HCEC 1CT (cell line): ENCODE results near the gene WWC1.
"Not testable (repeated sequence)": the region's sequence is repeated elsewhere in the genome, so short reads cannot be mapped to it uniquely, and the experiment has no call there.

Experiments
- DNase-seq: peaks from one replicate; pipeline ENCODE4 v3.0.0-alpha.2; 2017

WWC1 gene

DNA sequence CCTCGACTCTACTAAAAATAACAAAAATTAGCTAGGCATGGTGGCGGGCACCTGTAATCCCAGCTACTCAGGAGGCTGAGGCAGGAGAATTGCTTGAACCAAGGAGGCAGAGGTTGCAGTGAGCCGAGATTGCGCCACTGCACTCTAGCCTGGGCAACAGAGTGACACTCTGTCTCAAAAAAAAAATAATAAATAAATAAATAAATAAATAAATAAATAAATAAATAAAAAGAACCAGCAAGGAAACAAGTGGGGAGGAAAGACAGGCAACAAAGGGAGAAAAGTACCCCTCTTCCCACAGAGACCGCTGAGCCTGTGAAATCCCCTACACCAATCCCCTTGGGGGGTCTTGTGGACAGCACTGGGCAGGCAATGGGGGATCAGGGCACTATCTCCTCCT is 4.6 kb upstream of the WWC1 start:
- not testable (repeated sequence) for DNase-seq

DNA sequence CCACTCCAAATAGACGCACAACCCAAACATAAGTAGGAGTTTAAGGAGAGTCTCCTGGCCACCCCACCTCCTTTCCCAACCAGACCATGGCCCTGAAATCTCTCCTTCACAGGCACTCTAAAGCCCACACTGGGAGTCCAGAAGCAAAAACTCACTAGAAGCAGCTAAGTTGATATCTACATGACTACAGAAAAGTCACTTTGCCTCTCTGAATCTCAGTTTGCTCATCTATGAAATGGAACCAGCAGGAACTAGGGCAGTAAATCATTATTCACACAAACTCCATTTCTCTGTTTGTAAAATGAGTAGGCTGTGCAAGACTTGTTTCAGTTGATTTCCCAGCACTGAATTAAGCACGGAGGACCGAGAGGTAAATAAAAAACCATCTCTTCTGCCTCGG is 4.1 kb upstream of the WWC1 start:
- no peak for DNase-seq

DNA sequence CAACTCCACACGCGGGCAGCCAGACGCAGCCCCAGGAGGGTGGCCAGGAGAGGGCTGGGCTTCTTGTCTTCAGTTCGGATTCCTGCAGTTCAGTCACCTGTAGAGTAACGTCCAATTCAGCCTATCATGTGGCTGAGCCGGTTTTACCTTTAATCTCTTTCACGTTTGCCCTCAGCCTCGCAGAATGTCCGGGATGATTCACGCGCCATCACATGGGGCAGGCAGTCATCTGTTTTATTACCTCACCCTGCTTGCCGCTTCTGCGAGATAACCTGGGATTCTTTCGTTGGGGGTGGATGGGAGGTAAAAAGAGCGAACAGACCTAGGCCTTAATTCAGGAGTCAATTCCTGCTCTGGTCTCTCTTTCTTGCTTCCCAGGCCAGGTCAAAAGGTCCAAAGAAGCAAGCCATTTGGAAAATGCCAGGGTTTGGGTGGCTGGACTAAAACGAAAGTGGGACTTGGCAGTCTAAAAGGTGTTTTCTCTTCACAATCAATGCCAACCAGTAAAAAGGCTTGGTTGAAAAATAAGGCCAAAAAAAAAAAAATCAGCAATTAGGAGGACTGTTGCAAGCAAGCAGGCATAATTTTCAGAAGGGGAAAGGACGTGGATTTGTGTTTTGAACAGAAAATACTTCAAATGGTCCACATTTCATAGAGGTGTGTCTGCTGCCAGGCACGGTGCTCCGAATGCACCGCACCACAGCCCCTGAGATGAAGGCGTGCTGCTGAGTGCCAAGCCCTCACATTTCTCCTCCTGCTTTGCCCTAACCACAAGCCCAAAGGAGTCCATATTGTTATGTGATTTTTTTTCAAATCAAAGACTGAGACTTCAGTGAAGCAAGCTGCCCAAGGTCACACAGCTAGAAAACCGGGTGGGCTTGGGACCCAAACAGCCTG is 2.8 kb upstream of the WWC1 start:
- DNase-seq = no peak

DNA sequence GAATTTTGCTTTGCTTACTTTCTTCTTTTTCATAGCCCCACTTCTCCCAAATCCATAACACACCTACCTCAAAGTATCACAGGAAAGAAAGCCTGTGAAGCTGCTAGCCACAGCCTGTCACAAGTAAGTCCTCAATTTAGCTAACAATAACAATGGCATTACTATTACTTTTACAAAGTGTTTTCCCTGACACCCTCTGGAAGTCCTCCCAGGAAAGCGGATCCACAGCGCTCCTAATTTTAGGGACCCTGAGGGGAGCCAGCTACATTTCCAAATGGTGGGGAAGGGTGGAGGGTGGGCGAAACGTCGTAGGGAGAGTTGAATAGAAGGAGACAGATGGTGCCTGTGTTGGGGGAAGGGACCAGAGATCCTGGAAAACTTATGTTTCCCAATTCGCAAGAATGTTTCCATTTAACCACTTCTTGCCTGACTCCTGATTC is 523 bp upstream of the WWC1 start:
- DNase-seq = no peak

DNA sequence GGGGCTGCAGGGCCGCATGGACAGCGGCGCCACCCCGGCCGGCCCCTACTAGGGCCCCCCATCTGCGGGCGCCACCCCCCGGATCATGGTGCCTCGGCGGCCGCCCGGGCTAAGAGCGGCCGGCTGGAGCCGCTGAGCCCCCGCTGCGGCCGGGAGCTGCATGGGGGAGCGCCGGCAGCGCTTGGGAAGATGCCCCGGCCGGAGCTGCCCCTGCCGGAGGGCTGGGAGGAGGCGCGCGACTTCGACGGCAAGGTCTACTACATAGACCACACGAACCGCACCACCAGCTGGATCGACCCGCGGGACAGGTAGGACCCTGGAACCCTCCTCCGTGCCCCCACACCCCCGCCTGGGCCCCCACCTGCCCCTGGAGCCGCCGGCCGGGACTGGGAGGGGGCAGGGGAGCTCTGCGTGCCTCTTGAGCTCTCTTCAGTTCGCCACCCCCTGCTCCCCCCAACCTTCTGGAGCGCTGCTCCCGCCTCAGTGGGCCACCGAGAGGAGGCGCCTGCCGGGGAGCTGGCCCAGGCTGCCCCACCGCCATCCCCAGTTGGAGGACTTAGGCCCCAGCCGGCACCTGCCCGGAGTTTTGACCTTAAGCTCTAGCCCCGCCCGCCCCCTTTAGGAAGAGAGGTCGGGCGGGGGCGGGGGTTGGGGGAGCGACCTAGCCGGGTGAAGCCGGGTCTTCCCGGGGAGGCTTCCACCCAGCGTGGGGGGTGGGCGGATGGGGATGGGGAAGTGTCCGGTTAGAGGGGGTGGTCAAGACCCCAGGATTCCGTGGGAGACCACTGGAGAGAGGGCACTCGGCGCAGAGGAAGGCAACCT is 730 bp downstream of the WWC1 start:
- DNase-seq = no peak

DNA sequence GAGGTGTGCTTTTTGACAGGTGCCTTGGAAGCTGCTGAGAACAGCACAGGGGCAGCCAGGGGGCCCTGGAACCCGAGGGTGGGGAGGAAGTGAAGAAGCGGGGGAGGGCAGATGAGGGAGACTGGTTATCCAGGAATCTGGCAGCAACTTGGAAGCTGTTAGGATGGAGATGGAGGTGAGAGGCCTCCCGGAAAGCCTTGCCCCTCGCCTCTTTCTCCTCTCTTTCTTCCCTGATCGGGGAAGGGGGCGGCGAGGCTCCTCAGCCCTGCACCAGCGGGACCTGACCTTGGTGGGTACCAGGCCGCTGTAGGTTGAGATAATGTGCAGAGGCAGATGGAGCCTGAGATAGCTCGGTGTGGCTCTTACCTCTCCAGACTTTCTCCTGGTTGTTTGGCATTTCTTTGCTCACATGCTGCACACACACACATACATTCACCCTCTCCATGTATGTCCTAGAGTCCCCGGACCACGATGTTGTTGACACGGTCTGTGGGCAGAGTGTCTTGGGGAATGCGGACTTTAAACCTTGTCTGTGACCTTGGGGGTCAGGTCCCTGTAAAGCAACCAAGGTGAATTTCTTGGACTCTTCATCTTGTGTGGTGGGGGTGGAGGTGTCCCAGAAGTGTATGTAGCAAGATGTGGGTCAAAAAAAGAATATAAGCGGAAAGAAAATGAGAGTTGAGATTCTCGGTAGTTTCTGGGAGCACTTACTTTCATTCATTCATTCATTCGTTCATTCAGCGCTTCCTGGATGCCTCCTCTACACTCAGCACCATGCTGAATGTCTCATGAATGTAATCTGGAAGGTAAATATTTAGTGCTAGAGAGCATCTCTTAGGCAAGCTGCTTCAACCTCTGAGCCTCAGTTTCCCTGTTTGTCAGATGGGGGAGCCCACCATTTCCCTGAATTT is 1.6 kb downstream of the WWC1 start:
- DNase-seq = no peak

DNA sequence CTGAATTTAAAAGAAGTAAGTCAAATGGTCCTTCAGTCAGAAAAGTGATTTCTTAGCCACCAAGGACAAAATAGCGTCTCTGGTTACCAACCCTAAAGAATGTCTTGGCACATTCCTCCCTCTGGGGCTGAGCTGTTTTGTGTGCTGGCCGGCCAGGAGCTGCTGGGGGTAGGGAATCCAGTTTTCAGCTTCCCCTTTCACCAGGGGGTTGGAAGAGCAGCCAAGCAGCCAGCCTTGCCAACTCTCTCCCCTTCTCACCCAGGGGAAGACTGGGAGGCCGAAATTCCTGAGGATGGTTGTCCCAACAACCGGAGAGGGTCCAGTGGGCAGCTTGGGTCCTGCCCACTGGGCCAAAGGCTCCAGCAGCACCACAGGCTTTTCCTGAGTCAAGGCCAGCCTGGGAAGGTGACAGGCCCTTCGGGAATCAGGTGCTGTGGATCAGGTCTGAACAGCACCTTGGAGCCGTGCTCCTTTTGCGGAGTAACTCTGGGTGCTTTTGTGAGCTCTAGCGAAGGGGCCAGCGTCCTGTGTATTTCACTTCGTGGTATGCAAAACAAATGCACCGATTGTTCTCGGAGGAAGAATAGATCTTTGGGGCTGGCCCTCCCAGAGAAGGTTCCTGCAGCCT is 4.2 kb downstream of the WWC1 start:
- peak; percentile 59 for DNase-seq

DNA sequence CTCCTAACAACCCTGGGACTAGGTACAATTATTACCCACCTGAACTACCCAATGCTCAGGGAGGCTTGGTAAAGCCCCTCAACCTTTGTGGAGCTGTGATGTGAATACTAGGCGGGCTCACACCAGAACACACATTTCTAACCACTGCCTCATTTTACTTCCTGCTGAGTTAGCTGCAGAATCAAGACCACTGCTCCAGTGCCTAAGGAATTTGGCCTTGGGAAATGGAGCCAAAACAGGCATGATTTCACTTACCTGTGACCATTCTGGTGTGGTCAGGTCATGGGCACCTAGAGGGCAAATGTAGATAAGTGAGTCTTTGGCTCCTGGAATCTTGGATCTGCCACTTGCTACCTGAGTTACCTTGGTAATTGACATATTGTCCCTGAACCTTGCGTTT is 5.2 kb downstream of the WWC1 start:
- no peak for DNase-seq

DNA sequence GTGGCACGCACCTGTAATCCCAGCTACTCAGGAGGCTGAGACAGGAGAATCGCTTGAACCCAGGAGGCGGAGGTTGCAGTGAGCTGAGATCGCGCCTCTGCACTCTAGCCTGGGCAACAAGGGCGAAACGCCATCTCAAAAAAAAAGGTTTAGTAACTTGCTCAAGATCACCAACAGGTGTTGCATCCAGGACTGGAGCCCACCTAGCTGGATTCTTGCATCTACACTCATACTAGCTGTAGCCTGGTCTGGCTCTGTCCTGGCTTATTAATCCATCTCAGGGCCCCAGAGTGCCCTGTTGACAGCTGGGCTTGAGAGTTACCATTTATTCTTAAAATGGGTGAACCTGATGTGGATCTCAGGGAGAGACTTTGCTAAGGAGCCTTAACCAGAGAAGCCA is 7.5 kb downstream of the WWC1 start:
- DNase-seq = no peak

DNA sequence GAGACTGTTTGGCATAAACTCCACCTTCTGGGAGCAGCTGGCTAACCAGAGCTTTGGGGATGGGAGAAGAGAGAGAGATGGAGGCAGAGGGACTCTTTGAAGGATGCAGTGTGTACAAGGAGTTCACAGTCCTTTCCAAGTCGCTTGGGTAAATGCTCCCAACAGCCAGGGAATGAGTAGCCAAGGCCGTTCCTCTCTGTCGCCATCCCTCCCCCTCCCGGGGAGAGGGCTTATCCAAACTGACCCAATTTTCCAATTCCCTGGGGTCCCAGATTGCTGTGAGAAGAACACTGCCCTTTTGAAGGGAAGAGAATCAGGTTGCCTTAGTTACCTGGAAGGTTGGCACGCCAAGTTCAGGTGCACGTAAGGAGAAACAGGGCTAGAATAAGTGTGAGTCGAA is 7.9 kb downstream of the WWC1 start:
- DNase-seq = no peak

DNA sequence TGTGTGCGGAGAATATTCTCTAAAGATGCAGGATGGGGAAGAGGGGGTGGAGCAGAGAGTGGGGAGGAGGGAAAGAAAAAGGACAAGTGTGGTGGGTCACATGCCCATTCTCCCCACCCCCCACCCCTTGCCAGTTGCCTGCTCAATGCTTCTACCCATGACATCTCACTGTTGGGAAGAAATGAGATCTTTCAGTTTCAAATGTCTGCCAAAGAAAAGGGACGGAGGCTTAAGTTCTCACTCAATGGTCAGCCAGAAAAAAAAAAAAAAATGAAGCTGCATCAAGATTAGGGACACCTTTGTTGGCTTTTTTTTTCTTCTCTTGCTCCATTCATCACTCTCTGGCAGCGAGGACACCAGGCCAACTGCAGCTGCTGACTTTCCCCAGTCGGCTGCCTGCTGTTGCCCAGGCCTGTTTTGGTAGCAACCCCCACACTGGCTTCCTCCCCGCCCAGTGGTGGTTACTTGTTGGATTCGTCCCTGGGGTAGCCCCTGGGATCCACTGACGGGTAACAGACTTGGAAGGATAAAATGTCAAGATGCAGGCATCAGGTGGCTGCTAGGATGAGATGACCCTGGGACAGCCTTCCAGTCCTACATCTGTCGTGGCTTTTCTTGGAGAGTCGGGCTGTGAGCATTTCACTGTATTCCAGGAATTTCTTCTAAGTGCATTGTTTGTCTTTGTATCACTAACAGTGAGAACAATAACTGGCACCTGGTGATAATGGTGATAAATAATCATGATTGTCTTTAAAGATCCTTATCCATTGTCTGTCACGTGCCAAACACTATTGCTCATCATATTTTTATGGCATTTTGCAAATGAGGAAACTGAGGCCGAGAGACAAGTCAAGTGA is 9.1 kb downstream of the WWC1 start:
- no peak for DNase-seq

DNA sequence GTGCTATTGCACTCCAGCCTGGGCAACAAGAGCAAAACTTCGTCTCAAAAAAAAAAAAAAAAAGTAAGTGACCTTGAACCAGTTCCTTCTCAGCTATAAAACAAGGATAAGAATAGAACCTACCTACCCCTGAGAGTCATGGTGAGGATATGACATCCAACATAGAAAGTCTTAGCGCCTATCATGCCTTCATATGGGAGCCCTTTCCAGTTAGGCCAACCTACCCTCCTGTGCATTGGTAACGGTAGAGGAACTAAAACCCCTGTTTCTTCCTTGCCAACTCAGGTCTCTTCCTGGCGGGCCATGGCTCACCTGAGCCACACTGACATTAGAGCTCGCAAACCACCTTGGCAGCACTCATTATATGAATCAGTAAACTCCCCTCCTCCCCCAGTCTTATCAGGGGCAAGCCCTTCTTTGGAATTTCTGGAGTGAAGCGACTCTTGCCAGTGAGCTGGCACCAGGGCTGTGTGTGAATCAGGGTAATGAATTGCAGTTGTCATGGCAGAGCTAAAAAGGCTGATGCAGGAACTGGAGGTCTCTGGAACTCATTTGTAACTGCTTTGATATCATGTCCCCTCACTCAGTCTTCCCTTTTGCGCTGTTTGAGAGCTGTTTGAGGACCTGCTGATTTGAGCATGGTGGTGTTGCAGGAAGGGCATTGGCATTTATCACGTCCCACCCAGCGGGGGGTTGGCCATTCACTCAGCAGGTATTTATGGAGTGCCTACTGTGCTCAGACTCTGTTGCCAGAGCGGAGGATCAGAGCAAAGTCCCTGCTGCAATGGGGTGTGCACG is 10.3 kb downstream of the WWC1 start:
- DNase-seq = no peak

DNA sequence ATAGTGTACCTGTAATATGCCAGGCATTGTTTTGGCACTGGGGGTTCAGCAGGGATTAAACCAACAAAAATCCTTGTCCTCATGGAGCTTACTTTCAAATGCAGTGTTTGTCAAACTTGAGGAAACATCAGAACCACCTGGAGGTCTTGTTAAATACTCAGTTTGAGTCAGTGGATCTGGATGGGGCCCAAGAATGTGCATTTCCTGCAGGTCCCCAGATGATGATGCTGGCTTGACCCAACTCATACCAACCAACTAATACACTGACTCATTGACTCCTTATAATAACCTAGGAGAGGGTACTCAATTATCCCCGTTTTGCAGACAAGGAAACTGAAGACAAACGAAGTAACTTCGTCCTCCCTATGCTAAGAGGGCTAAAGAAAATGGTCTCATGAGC is 11.3 kb downstream of the WWC1 start:
- peak; percentile 50 for DNase-seq

DNA sequence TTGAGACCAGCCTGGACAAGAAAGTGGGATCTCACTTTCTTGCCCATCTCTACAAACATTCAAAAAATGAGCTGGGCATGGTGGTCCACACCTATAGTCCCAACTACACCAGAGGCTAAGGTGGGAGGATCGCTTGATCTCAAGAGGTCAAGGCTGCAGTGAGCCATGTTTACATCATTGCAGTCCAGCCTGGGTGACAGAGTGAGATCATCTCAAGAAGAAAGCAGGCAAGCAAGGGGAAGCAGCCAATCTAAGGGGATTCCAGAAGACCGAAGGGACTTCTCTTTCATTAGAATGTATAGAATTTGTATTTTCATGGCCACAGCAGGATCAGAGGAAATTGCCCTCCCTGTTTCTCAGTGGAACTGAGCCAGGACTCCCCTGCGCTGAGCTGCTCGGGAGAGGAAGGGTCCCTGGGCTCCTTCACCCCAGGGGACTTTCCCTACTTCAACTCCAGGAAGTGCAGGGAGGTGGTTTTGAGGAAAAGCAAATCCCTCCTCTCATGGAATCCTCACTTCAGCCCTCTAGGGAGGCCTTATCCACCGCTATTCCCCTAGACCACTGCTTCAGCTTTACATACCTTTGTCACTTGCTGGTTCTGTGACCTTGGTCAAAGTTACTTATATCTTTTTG is 12.1 kb downstream of the WWC1 start:
- no peak for DNase-seq

DNA sequence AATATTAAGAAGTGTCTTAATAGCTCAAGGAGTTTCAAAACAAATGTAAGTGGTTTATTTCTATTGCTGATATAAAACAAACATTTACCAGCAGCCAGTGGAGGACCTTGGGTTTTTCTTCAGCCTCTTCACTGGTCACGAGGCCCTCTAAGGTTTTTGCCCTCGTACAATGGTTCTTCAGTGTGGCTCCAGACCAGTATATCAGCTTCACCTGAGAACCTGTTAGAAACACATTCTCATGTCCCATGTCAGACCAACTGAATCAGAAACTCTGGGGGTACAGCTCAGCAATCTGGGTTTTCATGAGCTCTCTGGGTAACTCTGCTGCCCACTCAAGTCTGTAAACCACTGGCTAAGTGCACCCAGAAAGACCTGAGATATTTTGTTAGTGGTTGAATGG is 12.9 kb downstream of the WWC1 start:
- DNase-seq = no peak

DNA sequence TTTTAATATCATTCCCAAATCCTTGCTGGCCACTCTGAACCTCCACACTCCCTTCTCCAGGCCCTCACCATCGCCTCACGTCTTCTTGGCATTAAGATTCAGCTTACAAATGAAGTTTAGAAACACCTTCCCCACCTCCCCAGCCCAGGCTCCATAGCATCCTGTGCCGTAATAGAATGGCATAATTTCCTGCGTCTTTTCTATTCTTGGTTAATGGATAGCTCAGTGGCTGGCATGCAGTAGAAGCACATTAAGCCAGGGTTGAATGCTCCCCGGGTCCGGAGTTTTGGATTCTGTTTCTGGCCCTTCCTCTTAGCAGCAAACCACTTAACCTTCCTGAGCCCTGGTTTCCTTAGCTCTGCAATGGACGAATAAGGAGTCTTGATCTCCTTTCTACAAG is 13.8 kb downstream of the WWC1 start:
- no peak for DNase-seq

DNA sequence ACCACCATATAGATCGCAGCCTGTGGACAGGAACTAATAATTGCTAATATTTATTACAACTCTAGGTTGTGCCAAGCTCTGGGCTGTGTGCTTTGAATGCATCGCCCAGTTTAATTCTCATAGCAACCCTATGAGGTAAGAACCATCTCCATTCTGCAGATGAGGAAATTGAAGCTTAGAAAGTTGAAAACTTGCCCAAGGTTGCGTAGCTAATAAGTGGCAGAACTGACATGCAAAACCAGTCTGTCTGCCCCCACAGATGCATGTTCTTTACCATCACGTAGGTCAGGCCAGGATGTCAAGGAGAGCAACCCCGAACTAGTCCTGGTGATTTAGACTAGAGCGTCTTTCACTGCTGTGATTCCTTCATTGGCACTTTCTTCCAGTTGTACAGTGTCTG is 15.6 kb downstream of the WWC1 start:
- DNase-seq = no peak

DNA sequence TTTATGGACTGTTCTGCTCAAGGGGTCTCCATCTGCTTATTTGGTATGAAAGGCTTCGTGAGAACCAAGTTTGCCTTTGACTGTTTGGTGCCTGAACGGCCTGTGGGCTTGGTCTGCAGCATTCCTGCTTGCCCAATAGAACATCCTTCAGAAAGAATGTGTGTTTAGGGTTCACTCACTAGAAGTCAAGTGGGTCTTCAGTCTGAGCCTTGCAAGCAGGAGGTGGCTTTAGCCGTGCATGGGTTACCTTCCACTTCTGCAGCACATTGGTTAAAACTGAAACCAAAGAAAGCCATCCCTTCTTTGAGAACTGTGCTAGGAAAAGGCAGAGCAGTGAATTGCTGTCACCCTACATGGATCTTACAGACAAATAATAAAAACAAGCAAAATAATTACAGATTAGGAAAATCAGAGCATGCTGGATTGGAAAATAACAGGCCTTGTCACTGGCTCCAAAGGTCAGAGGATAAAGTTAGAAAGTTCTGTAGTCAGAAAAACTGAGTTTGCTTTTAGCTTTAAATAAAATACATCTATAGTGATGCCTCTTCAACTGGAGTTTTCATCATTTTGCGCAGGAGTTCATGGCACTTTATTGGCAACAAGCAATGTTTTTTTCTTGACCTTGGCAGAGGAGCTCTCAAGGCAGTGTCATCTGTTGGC is 16.6 kb downstream of the WWC1 start:
- DNase-seq = no peak

DNA sequence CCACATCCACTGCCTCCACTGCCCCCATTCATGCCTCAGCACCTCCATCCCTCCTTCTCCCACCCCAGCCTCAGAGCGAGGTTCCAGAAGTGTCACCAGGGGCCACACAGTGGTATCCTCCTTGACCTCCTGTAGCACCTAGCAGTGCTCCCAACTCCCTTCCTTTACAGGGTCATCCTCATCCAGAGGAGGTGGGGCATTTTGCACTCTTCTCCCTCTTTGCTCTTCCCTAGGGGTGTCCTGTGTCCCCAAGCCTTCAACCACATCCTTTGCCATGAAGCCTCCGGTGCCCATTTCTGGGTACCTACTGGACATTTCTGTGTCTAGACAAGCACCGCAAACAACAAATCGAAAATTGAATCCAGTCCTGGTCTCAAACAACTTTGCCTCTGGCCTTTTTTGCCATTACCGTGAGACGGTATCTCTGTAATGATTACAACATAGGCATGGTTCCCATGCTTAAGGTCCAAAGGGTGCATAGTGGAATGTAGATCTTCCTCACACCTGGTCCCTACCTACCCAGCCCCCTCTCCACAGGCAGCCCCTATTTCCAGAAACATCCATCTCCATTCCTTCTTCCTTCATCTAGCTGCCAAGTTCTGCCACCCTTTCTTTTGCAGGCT is 17.6 kb downstream of the WWC1 start:
- DNase-seq = no peak
